ENCODE measurements around the gene TRIM51G.
"Not testable (repeated sequence)": the region's sequence is repeated elsewhere in the genome, so short reads cannot be mapped to it uniquely, and the experiment has no call there.

TRIM51G gene

GRCh38 chr11:48983785-48984184 is at the start of gene TRIM51G:
TRIM51G (minus strand) TSS chr11:48983885; CDS start chr11:48981695, 2,190 bp downstream.
- not testable (repeated sequence) for H3K27me3 Mint-ChIP-seq, H3K4me3 Mint-ChIP-seq, H3K27ac Mint-ChIP-seq, H3K4me1 Mint-ChIP-seq, H3K36me3 Mint-ChIP-seq, H3K9me3 Mint-ChIP-seq, ATAC-seq

- not testable (repeated sequence) for ATAC-seq, H3K4me1 Mint-ChIP-seq, H3K27me3 Mint-ChIP-seq, H3K9me3 Mint-ChIP-seq, H3K27ac Mint-ChIP-seq, H3K4me3 Mint-ChIP-seq, H3K36me3 Mint-ChIP-seq
Observed at GRCh38 chr11:49028523-49028922, 44.8 kb upstream of the TRIM51G start, which contains the start of gene TRIM49B. TRIM49B (plus strand) TSS chr11:49028823; CDS start chr11:49031600, 2,777 bp downstream.

- H3K36me3 Mint-ChIP-seq, H3K4me1 Mint-ChIP-seq, H3K9me3 Mint-ChIP-seq, H3K4me3 Mint-ChIP-seq, H3K27me3 Mint-ChIP-seq, ATAC-seq, H3K27ac Mint-ChIP-seq: not testable (repeated sequence)
Observed at GRCh38 chr11:48968592-48968991, 15.1 kb downstream of the TRIM51G start.

- not testable (repeated sequence) for H3K27me3 Mint-ChIP-seq, H3K9me3 Mint-ChIP-seq, H3K4me3 Mint-ChIP-seq, H3K4me1 Mint-ChIP-seq, H3K27ac Mint-ChIP-seq, H3K36me3 Mint-ChIP-seq
- ATAC-seq = peak; percentile 58
Observed at GRCh38 chr11:48955315-48956049, 28.2 kb downstream of the TRIM51G start.

- not testable (repeated sequence) for H3K27ac Mint-ChIP-seq, H3K4me1 Mint-ChIP-seq, H3K9me3 Mint-ChIP-seq, H3K27me3 Mint-ChIP-seq, H3K4me3 Mint-ChIP-seq, H3K36me3 Mint-ChIP-seq, ATAC-seq
Observed at GRCh38 chr11:48945796-48946195, 37.9 kb downstream of the TRIM51G start.
